ENCODE data around the gene ADI1. TPM values are rescaled to one million over a fixed set of nuclear protein-coding genes. Genes with fewer than 3 reads are reported as not detected.

The ADI1 gene
- total and polyA plus RNA-seq, 2 of the 4 experiments (the other 2 are of a cell fraction) = 43.2 to 46.0 TPM

- H3K14ac ChIP-seq (replicated peaks; ENCODE audit: low read depth, low read length) = no peak overlapping the region
- H3K27ac ChIP-seq (ENCODE audit: insufficient read depth, low read length) = no peak overlapping the region
- H3K56ac ChIP-seq (ENCODE audit: extremely low read depth, insufficient read depth, low read length) = no peak overlapping the region
- no peak overlapping the region for H2BK20ac ChIP-seq (ENCODE audit: low read depth, low read length)
- H3K27me3 ChIP-seq (ENCODE audit: control insufficient read depth, insufficient read depth, low read length) = no peaks in the 10 kb centered on the region
- DNase-seq (no peak), ATAC-seq (ENCODE audit: low read depth) (no peak)
- peaks cover 8% of the 10 kb centered on the region; the same call in 1 of the 2 replicates for H3K9me1 ChIP-seq (ENCODE audit: insufficient read depth, low read length)
- intact Hi-C loops (cut with micrococcal nuclease) = no loop called here
- dilution Hi-C loops (cut with HindIII; ENCODE audit: low sequenced_read_pairs, unreplicated experiment) = no loop called here
- no peak overlapping the region for H2AK9ac ChIP-seq (replicated peaks; ENCODE audit: low read depth, low read length, poor library complexity)
- H2BK120ac ChIP-seq (ENCODE audit: low read depth, low read length) = no peak overlapping the region
- TF ChIP-seq MXI1 (IDR thresholded peaks at IDR 0.05; ENCODE audit: borderline replicate concordance, low read depth, low read length) (no peak), ELK1 (IDR thresholded peaks at IDR 0.05; ENCODE audit: borderline replicate concordance, low read depth, low read length) (no peak), RAD21 (IDR thresholded peaks at IDR 0.05; ENCODE audit: low read length) (no peak), SMC3 (IDR thresholded peaks at IDR 0.05; ENCODE audit: low read depth, low read length) (no peak), FOS (IDR thresholded peaks at IDR 0.05; ENCODE audit: low read depth, low read length) (no peak), POLR2A (IDR thresholded peaks at IDR 0.05; ENCODE audit: low read depth, low read length) (no peak), CHD1 (IDR thresholded peaks at IDR 0.05; ENCODE audit: low read depth, low read length) (no peak), CEBPB (IDR thresholded peaks at IDR 0.05; ENCODE audit: low read depth, low read length) (no peak), MAFK (IDR thresholded peaks at IDR 0.05; ENCODE audit: low read depth, low read length) (no peak)
- TF ChIP-seq, protein P1, sequence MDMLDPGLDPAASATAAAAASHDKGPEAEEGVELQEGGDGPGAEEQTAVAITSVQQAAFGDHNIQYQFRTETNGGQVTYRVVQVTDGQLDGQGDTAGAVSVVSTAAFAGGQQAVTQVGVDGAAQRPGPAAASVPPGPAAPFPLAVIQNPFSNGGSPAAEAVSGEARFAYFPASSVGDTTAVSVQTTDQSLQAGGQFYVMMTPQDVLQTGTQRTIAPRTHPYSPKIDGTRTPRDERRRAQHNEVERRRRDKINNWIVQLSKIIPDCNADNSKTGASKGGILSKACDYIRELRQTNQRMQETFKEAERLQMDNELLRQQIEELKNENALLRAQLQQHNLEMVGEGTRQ (IDR thresholded peaks at IDR 0.05; ENCODE audit: low read depth, low read length) = no peak
- H2BK15ac ChIP-seq (ENCODE audit: low read depth, low read length) = no peak overlapping the region
- peaks cover 46% of the 10 kb centered on the region for H3K36me3 ChIP-seq (ENCODE audit: control insufficient read depth, insufficient read depth, low read length)
- H4K91ac ChIP-seq (ENCODE audit: insufficient read depth, low read depth, low read length) = no peak overlapping the region
- no peak overlapping the region for H3K4ac ChIP-seq (ENCODE audit: low read depth, low read length)
- no peak overlapping the region for H3K9ac ChIP-seq (ENCODE audit: low read depth, low read length)
- in situ Hi-C loops (cut with MboI; ENCODE audit: low sequenced_read_pairs) = no loop called here
- no peaks in the 10 kb centered on the region for H4K20me1 ChIP-seq (ENCODE audit: insufficient read depth, low read length)
- H3K9me3 ChIP-seq (ENCODE audit: control insufficient read depth, insufficient read depth, low read length) = no peaks in the 10 kb centered on the region
- H3K79me1 ChIP-seq (ENCODE audit: low read depth in 1 of 2, low read length in 2 of 2) = peaks cover 3 to 7% of the 10 kb centered on the region in 2 experiments; a peak in 1 of 4 replicates
- CTCF ChIA-PET = no interaction called here
- BruUV-seq (replicated peaks) = no TSS peak
- H2AK5ac ChIP-seq (ENCODE audit: low read depth, low read length) = no peak overlapping the region
- H3K18ac ChIP-seq (ENCODE audit: low read depth, low read length) = no peak overlapping the region
- no peak overlapping the region for H3K4me3 ChIP-seq (ENCODE audit: insufficient read depth, low read depth, low read length)
- H2AFZ ChIP-seq (replicated peaks; ENCODE audit: low read length, poor library complexity) = no peak overlapping the region
- H3K23ac ChIP-seq (ENCODE audit: low read depth, low read length) = no peak overlapping the region
- no CpG with 5 or more reads among the region's 5 CpGs for WGBS, 2 experiments (ENCODE audit: extremely low coverage in 2 of 2, insufficient read length in 1 of 2)
- POLR2A ChIA-PET (ENCODE audit: unreplicated experiment) = no interaction called here
- no peak overlapping the region for H3K4me2 ChIP-seq (ENCODE audit: low read depth, low read length)
- peaks cover 7% of the 10 kb centered on the region; the same call in 1 of the 2 replicates for H3K4me1 ChIP-seq (ENCODE audit: control insufficient read depth, insufficient read depth, low read length)
- no peak overlapping the region for H4K8ac ChIP-seq (ENCODE audit: low read depth in 2 of 2, low read length in 2 of 2)
- no peak overlapping the region for H4K5ac ChIP-seq (ENCODE audit: low read depth, low read length)
- no peak overlapping the region for H2BK5ac ChIP-seq (ENCODE audit: low read depth, low read length, poor library complexity, severe bottlenecking)
Measured at GRCh38 chr2:3476985-3477327, 42.4 kb downstream of the ADI1 start.

Measured in IMR-90 (cell line).